Measurements from ENCODE around the gene STK26.

The STK26 gene

GRCh38 chrX:132101799-132102198, 78.7 kb downstream of the STK26 start:
- Histone ChIP-seq H4K20me1 (ENCODE audit: insufficient read depth) (no peaks in the 10 kb centered on the region), H3K4me3 (IDR thresholded peaks at IDR 0.05; ENCODE audit: insufficient read depth, low read depth, low read length) (no peak overlapping the region), H3K36me3 (ENCODE audit: insufficient read depth) (no peaks in the 10 kb centered on the region), H3K4me1 (ENCODE audit: low read depth, poor library complexity, severe bottlenecking) (no peaks in the 10 kb centered on the region), H3K27ac (no peak overlapping the region), H3K27me3 (ENCODE audit: insufficient read depth, low read depth) (no peaks in the 10 kb centered on the region), H3K79me2 (ENCODE audit: insufficient read depth, low read depth) (no peaks in the 10 kb centered on the region), H3K4me2 (no peak overlapping the region), H2AFZ (ENCODE audit: low read depth) (no peak overlapping the region), H3K9ac (no peak overlapping the region)
- TF ChIP-seq CTCF (conservative IDR thresholded peaks at IDR 0.05; ENCODE audit: low read depth, low read length) = no peak

- no peak overlapping the region for H3K27ac ChIP-seq
- H3K36me3 ChIP-seq (ENCODE audit: insufficient read depth) = no peaks in the 10 kb centered on the region
- H3K9ac ChIP-seq = no peak overlapping the region
- H3K4me2 ChIP-seq = no peak overlapping the region
- no peaks in the 10 kb centered on the region for H3K27me3 ChIP-seq (ENCODE audit: insufficient read depth, low read depth)
- no peak overlapping the region for H2AFZ ChIP-seq (ENCODE audit: low read depth)
- no peak overlapping the region for H3K4me3 ChIP-seq (IDR thresholded peaks at IDR 0.05; ENCODE audit: insufficient read depth, low read depth, low read length)
- no peak for TF ChIP-seq CTCF (conservative IDR thresholded peaks at IDR 0.05; ENCODE audit: low read depth, low read length)
- no peaks in the 10 kb centered on the region for H3K4me1 ChIP-seq (ENCODE audit: low read depth, poor library complexity, severe bottlenecking)
- no peaks in the 10 kb centered on the region for H3K79me2 ChIP-seq (ENCODE audit: insufficient read depth, low read depth)
- H4K20me1 ChIP-seq (ENCODE audit: insufficient read depth) = no peaks in the 10 kb centered on the region
Observed at GRCh38 chrX:132107291-132107690, 84.2 kb downstream of the STK26 start.

GRCh38 chrX:132114607-132115006, 91.5 kb downstream of the STK26 start:
- no peaks in the 10 kb centered on the region for H3K79me2 ChIP-seq (ENCODE audit: insufficient read depth, low read depth)
- no peaks in the 10 kb centered on the region for H4K20me1 ChIP-seq (ENCODE audit: insufficient read depth)
- no peak overlapping the region for H3K9ac ChIP-seq
- no peak overlapping the region for H3K4me2 ChIP-seq
- no peaks in the 10 kb centered on the region for H3K36me3 ChIP-seq (ENCODE audit: insufficient read depth)
- H3K4me3 ChIP-seq (IDR thresholded peaks at IDR 0.05; ENCODE audit: insufficient read depth, low read depth, low read length) = no peak overlapping the region
- no peak for TF ChIP-seq CTCF (conservative IDR thresholded peaks at IDR 0.05; ENCODE audit: low read depth, low read length)
- H3K27ac ChIP-seq = no peak overlapping the region
- H3K27me3 ChIP-seq (ENCODE audit: insufficient read depth, low read depth) = no peaks in the 10 kb centered on the region
- no peaks in the 10 kb centered on the region for H3K4me1 ChIP-seq (ENCODE audit: low read depth, poor library complexity, severe bottlenecking)
- no peak overlapping the region for H2AFZ ChIP-seq (ENCODE audit: low read depth)

GRCh38 chrX:132115792-132116191, 92.7 kb downstream of the STK26 start:
- no peak overlapping the region for H3K4me2 ChIP-seq
- no peaks in the 10 kb centered on the region for H3K79me2 ChIP-seq (ENCODE audit: insufficient read depth, low read depth)
- H4K20me1 ChIP-seq (ENCODE audit: insufficient read depth) = no peaks in the 10 kb centered on the region
- no peak overlapping the region for H3K27ac ChIP-seq
- no peaks in the 10 kb centered on the region for H3K4me1 ChIP-seq (ENCODE audit: low read depth, poor library complexity, severe bottlenecking)
- no peaks in the 10 kb centered on the region for H3K27me3 ChIP-seq (ENCODE audit: insufficient read depth, low read depth)
- no peaks in the 10 kb centered on the region for H3K36me3 ChIP-seq (ENCODE audit: insufficient read depth)
- no peak for TF ChIP-seq CTCF (conservative IDR thresholded peaks at IDR 0.05; ENCODE audit: low read depth, low read length)
- H3K4me3 ChIP-seq (IDR thresholded peaks at IDR 0.05; ENCODE audit: insufficient read depth, low read depth, low read length) = no peak overlapping the region
- H2AFZ ChIP-seq (ENCODE audit: low read depth) = no peak overlapping the region
- no peak overlapping the region for H3K9ac ChIP-seq

- H2AFZ ChIP-seq (ENCODE audit: low read depth) = no peak overlapping the region
- no peaks in the 10 kb centered on the region for H3K36me3 ChIP-seq (ENCODE audit: insufficient read depth)
- no peak overlapping the region for H3K9ac ChIP-seq
- no peak overlapping the region for H3K4me2 ChIP-seq
- H4K20me1 ChIP-seq (ENCODE audit: insufficient read depth) = no peaks in the 10 kb centered on the region
- no peaks in the 10 kb centered on the region for H3K4me1 ChIP-seq (ENCODE audit: low read depth, poor library complexity, severe bottlenecking)
- no peak for TF ChIP-seq CTCF (conservative IDR thresholded peaks at IDR 0.05; ENCODE audit: low read depth, low read length)
- H3K4me3 ChIP-seq (IDR thresholded peaks at IDR 0.05; ENCODE audit: insufficient read depth, low read depth, low read length) = no peak overlapping the region
- H3K27ac ChIP-seq = no peak overlapping the region
- no peaks in the 10 kb centered on the region for H3K27me3 ChIP-seq (ENCODE audit: insufficient read depth, low read depth)
- H3K79me2 ChIP-seq (ENCODE audit: insufficient read depth, low read depth) = no peaks in the 10 kb centered on the region
Observed at GRCh38 chrX:132118358-132118757, 95.3 kb downstream of the STK26 start.
